Fibroblast of peridontal ligament (primary cell): ENCODE data around the gene ARHGEF4.

Experiments
- DNase-seq: peaks from one replicate; pipeline ENCODE4 v3.0.0-alpha.2; 2010; ENCODE audit errors: extremely low read depth

The ARHGEF4 gene

GRCh38 chr2:130918393-130918792 lies 81.7 kb downstream of the ARHGEF4 start:
- no peak for DNase-seq

GRCh38 chr2:130920415-130921163 lies 83.9 kb downstream of the ARHGEF4 start:
- DNase-seq = peak; percentile 58

- no peak for DNase-seq
Measured at GRCh38 chr2:130921164-130921476, 84.4 kb downstream of the ARHGEF4 start.

- no peak for DNase-seq
Measured at GRCh38 chr2:130922417-130922816, 85.7 kb downstream of the ARHGEF4 start.

DNA sequence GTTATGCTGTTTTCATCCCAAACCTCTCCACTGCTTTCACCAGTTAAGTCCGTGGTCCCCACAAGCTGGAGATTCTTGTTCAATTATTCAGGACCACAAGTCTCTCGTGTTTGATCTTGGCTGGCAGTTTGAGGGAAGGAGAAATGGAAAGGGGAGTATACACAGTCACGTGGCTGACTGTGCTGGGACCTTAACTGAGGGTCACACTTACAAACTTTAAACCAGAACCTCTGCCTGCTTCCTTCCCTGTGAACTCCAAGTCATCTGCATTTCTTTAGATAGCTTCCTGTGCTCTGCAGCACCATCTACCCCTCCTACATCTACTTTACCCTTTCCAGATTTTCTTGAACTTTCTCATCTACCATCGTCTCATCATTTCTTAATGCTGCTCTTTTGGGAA lies 91.7 kb downstream of the ARHGEF4 start:
- no peak for DNase-seq

DNA sequence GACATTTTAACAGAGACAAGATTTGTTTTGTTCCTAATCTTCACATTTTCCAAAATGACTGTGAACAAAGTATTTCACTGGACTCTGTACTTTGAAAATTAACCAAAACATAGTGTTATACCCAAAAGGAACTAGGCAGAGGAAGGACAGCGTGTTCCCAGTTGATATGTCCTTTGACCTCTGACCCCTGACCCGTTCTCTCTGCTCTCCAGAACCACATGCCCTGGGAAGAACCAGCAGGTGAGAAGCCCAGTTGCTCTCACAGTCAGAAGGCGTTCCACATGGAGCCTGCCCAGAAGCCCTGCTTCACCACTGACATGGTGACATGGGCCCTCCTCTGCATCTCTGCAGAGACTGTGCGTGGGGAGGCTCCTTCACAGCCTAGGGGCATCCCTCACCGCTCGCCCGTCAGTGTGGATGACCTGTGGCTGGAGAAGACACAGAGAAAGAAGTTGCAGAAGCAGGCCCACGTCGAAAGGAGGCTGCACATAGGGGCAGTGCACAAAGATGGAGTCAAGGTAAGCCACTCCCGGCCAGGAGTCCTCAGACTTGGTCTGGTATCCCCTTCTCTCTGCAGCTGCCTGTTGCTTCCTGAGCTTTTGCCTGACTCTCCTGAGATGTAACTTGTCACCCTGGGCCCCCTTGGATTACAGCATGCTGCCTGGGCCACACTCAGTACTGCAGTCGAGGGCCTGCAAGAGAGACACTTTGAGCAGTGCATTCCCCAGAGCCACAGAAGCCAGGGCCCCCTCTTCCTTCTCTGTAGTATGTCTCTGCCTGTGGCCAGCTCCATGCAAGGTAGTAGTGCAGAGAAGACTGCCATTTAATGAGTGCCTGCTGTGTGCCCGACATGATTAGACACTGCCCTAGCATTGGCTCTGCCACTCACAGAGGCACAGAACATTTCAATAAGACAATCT lies 94.3 kb downstream of the ARHGEF4 start:
- no peak for DNase-seq

- no peak for DNase-seq
Measured at GRCh38 chr2:130933501-130933900, 96.8 kb downstream of the ARHGEF4 start.

- no peak for DNase-seq
Measured at GRCh38 chr2:130936451-130936850, 99.7 kb downstream of the ARHGEF4 start.

DNA sequence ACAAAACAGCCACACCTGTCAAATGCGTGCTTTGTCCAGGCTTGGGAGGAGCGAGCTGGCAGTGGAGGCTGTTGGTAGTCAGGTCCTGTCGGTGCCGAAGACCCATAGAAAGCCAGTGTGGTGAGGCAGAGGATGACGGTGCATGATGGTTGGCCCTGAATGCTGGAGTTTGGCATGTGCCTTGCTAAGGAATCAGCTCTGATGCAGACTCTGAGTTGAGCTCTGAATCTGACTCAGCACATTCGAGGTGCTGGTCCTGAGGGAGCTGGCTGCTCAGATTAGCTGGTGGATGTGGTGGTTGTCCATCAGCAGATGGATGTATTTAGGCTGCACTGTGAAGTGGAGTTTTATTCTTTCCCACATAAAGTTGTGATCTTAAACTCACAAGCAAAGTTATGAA lies 111.3 kb downstream of the ARHGEF4 start:
- no peak for DNase-seq

DNA sequence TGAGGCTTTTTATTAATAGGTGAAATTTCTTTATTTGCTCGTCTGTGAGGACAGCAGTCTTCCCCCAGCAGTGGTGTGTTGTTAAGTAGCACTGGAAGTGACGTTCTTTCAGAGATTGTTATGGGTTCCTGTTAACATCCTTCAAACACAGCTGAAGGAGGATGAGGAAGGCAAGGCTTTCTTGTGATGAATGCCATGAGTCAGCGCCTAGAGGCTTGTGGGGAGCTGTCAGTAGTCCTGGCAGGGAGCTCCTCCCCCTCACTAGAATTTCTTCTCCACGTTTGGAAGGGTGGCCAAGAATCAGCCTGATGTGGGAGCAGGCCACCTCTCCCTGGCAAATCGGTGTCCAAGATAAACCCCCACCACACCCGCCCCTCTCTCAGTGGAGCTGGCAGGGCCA lies 113.2 kb downstream of the ARHGEF4 start:
- no peak for DNase-seq

DNA sequence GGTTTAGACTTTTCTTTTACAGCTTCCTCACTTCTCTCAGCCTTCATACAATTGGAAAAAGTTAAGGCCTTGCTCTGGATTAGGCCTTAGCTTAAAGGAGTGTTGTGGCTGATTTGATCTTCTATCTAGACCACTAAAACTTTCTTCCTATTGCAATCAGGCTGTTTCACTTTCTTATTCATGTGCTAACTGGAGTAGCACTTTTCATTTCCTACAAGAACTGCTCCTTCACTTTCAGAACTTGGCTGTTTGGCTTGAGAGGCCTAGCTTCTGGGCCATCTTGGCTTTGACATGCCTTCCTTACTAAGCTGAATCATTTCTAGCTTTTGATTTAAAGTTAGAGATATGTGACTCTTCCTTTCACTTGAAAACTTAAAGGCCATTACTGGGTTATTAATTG lies 114.3 kb downstream of the ARHGEF4 start:
- no peak for DNase-seq

DNA sequence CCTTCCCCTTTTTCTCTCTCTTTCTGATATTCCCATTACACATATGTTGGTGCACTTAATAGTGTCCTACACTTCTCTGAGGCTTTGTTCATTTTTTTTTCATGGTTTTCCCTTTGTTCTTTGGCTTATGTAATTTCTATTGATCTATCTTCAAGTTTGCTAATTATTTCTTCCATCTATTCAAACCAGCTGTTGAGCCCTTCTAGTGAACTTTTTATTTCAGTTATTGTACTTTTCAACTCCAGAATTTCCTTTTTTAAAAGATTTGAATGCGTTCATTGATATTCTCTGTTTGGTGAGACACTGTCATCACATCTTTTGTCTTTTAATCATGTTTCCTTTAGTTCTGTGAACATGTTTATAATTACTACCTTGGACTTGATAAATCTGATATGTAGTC lies 118.2 kb downstream of the ARHGEF4 start:
- DNase-seq = no peak

- DNase-seq = no peak
Measured at GRCh38 chr2:130957915-130958314, 121.2 kb downstream of the ARHGEF4 start.

- no peak for DNase-seq
Measured at GRCh38 chr2:130963196-130963848, 126.6 kb downstream of the ARHGEF4 start.

DNA sequence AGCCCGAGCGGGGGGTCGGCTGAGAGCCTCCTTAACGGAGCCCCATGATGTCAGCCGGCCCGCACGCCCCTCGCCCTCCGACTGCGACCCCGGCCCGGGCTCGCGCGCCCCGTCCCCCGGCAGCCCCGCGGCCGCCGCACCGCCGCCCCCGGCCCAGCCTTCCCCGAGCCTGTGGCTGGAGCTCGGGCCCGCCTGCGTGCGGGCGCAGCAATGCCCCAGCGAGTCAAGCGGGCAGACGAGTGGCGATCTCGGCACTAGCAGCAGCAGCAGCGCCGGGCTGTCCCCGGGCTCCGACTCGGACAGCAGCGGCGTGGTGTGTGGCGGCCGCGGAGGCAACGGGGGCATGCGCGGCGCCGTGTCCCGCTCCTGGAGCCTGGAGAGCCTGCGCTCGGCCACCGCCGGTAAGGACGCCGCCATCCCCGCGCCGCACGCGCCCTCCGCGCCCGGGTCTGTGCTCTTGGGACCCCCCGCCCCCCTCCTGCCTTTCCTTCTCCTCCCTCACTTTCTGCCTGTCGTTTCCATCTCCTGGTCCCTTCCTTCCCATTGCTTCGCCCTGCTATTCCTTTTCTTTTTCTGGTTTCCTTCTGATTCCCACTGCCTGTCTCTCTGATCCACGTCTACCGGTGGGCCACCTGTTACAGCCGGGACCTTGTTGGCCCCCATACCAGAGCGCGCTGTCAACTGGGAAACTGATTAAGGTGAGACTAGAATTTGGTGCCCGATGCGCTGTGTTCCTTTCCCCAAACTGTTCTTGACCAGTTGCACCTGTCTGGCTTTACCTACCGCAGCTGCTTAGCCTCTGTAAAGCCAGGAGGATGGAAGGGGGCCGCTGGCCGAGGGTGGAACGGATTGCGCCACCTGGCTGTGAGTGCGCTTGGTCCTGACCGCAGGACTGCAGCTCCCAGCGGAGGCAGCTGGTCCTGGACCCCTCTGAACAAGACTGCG lies 127.4 kb downstream of the ARHGEF4 start:
- no peak for DNase-seq

DNA sequence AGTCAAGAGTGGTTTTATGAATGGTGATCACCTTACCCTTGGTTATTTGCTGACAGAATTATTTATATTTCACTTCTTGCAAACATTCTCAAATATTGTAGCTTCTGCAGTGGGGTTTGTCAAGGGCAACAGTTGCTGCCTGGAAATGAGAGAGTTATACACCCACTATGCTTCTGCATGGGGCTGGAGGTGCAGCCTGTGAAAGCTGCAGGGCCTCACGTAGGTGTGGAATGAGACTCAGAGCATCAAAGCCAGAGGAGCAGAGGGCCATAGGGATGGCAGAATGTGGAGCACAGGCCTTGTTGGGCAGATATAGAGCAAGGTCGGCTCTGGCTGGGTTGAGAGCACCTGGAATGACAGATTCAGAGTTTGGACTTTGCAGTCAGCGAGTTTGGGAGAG lies 128.2 kb downstream of the ARHGEF4 start:
- no peak for DNase-seq

- no peak for DNase-seq
Measured at GRCh38 chr2:130966149-130966774, 129.5 kb downstream of the ARHGEF4 start.

GRCh38 chr2:130966775-130967490 lies 130.2 kb downstream of the ARHGEF4 start:
- DNase-seq = no peak

DNA sequence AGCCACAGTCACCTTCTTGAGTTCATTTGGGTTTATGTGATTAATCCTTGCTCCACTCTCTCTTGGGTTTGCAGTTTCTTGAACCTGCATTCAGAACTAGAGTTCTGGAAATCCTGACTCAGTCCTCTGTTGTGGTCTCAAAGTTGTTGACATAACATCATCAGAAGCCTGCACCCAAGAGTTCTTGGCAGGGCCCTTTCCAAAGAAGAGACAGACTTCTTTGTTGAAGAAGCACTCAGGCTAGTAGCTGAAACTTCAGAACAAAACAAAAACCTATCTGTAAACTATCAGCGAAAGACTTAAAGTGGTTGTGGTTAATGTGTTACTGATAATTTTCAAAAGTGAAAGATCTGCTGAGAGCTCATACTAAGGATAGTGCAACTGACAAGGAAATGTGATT lies 135.7 kb downstream of the ARHGEF4 start:
- no peak for DNase-seq

- no peak for DNase-seq
Measured at GRCh38 chr2:130975729-130976128, 139.0 kb downstream of the ARHGEF4 start.
